ENCODE data around the gene PSTPIP1.

- TF ChIP-seq POLR2A (IDR thresholded peaks at IDR 0.05) = no peak
- TF ChIP-seq CTCF (IDR thresholded peaks at IDR 0.05) = no peak
These were observed 47.5 kb downstream of the PSTPIP1 start for GRCh38 chr15:77042245-77042919.

Data from Peyer's patch (tissue), 4 donors.